ENCODE data around the gene C1QTNF9B.

GRCh38 chr13:23870356-23871140 lies 26.8 kb downstream of the C1QTNF9B start:
- TF ChIP-seq CTCF (IDR thresholded peaks at IDR 0.05), result no peak
- no peak for TF ChIP-seq EZH2 (IDR thresholded peaks at IDR 0.05)
